Psoas muscle (tissue), 8 donors: ENCODE data around the gene PRKCD. TPM values are rescaled to one million over a fixed set of nuclear protein-coding genes. Genes with fewer than 3 reads are reported as not detected.

Experiments used
- ATAC-seq, 4 donors: fragments of 200-7000 bp; cut with Tn5 transposase; one replicate each; pipeline ENCODE4 v1.9.1; 2020; ENCODE audit warnings: moderate library complexity in 3 of 4, mild to moderate bottlenecking in 2 of 4
- DNase-seq, 2 donors: peaks; one replicate each; pipeline ENCODE4 v3.0.0-alpha.2; 2020
- H3K27ac ChIP-seq: fragments of 200-600 bp; one replicate; pipeline ENCODE4 v1.8.0; 2022
- H3K27me3 ChIP-seq, 3 donors: fragments of 200-600 bp in 1 of 3; one replicate each; pipeline versions ENCODE4 v1.6.1 to v1.8.0; 2013 to 2022; ENCODE audit warnings: low read length in 2 of 3, mild to moderate bottlenecking in 2 of 3, moderate library complexity in 1 of 3; ENCODE audit not compliant: insufficient read depth in 3 of 3
- H3K36me3 ChIP-seq, 2 donors: fragments of 200-600 bp in 1 of 2; one replicate each; pipeline versions ENCODE4 v1.6.1 to v1.8.0; 2013 to 2022; ENCODE audit warnings: low read depth in 1 of 2, mild to moderate bottlenecking in 1 of 2, moderate library complexity in 1 of 2; ENCODE audit not compliant: insufficient read depth in 1 of 2
- H3K4me1 ChIP-seq: fragments of 200-600 bp; one replicate; pipeline ENCODE4 v1.8.0; 2022
- H3K4me3 ChIP-seq: fragments of 200-600 bp; one replicate; pipeline ENCODE4 v1.8.0; 2022; ENCODE audit warnings: mild to moderate bottlenecking
- H3K9me3 ChIP-seq: fragments of 200-600 bp; one replicate; pipeline ENCODE4 v1.8.0; 2022
- CTCF ChIP-seq: fragments of 200-600 bp; IDR thresholded peaks from one replicate; pipeline ENCODE4 v1.8.0; 2022; ENCODE audit warnings: antibody characterized with exemption
- WGBS, 3 donors: extraction: QIAGEN DNeasy Blood & Tissue Kit; methylation state at CpG; one replicate each; pipeline versions ENCODE4 v1.1.6 to v1.1.7; 2013; 5-methylcytosine and 5-hydroxymethylcytosine counted together
- intact Hi-C, 2 donors: fragments of 100-400 bp; cut with DNase I; formaldehyde crosslinking; loops; one replicate each; pipeline versions ENCODE4 v1.11.0 to v1.14.2; 2022
- polyA plus RNA-seq, 3 donors: library from polyadenylated mRNA; stranded (reverse); fragments of 200-250 nt; gene quantifications; one replicate each; pipeline ENCODE4 v1.2.3, GENCODE V29; 2013
- total RNA-seq, 4 donors: library from RNA; stranded (reverse); fragmentation: NEBNext Ultra II Directional in 2 of 4; extraction: Animal tissue kit (Norgen Biotek cat#: 25700) in 2 of 4; gene quantifications; one replicate each; pipeline versions ENCODE4 v1.2.1 to v1.2.4, GENCODE V29; 2021 to 2023
- donor health status: healthy with polysubstance abuse.
- donor health status: DM: no; HTN: no; CAD: no; lungs with moderate emphysema.
- donor health status: Bipolar disorder and iron deficiency.
- donor health status: healthy.
- donor health status: DM: yes; HTN: yes; CAD: no.
- donor health status: DM: no; HTN: no; CAD: no.
- donor health status: DM: no; HTN: no; CAD: no.
- donor health status: DM: yes; HTN: yes; CAD: no.

The PRKCD gene
- total and polyA plus RNA-seq, 7 donors, result 3.2 to 8.4 (median 4.4) TPM

GRCh38 chr3:53242155-53242554, 81.1 kb downstream of the PRKCD start:
- no peak for TF ChIP-seq CTCF
- H3K27ac ChIP-seq, result peak overlapping the region; percentile 75
- H3K4me1 ChIP-seq, result peaks cover 64% of the 10 kb centered on the region
- ATAC-seq (peak; percentile 44 to 57 (median 54)), DNase-seq (no peak)
- H3K4me3 ChIP-seq, result peak overlapping the region; percentile 22
- intact Hi-C loops, result no loop called here
- H3K9me3 ChIP-seq, result no peaks in the 10 kb centered on the region
- no peaks in the 10 kb centered on the region for H3K27me3 ChIP-seq
- 75 to 85% (median 80%) methylated on average over 7 of the region's 7 CpGs for WGBS, 3 donors
- peaks cover 0 to 56% of the 10 kb centered on the region in 2 donors for H3K36me3 ChIP-seq

Other genes starting within 250 kb of the PRKCD start
- 10 to 100 TPM; 16.0 to 25.0 (median 16.8) TPM for gene SFMBT1, start 115.1 kb upstream of the PRKCD start, total RNA-seq
- 10 to 100 TPM in 1 of 3 donors, 1 to 10 TPM in 2; 6.7 to 20.6 (median 6.9) TPM for gene SFMBT1, start 115.1 kb upstream of the PRKCD start, polyA plus RNA-seq
- 1 to 10 TPM; 5.7 to 8.8 (median 6.5) TPM for gene RFT1, start 30.8 kb upstream of the PRKCD start, total RNA-seq
- gene RFT1, start 30.8 kb upstream of the PRKCD start, polyA plus RNA-seq, result 10 to 100 TPM in 1 of 3 donors, 1 to 10 TPM in 2; 5.4 to 13.2 (median 8.1) TPM
- gene TKT, start 94.8 kb downstream of the PRKCD start, total RNA-seq, result 10 to 100 TPM; 16.8 to 51.9 (median 21.2) TPM
- 10 to 100 TPM; 10.5 to 25.6 (median 23.7) TPM for gene TKT, start 94.8 kb downstream of the PRKCD start, polyA plus RNA-seq
- gene DCP1A, start 186.3 kb downstream of the PRKCD start, total RNA-seq, result 10 to 100 TPM; 16.2 to 19.3 (median 17.7) TPM
- 10 to 100 TPM in 1 of 3 donors, 1 to 10 TPM in 2; 4.8 to 11.1 (median 8.7) TPM for gene DCP1A, start 186.3 kb downstream of the PRKCD start, polyA plus RNA-seq